Ishikawa (cell line): Measurements from ENCODE around the gene BPIFB4.

ENCODE experiments used
- CEBPB ChIP-seq: IDR thresholded peaks from 2 replicates; pipeline ENCODE4 v1.6.1; 2012
- CREB1 ChIP-seq: IDR thresholded peaks from 2 replicates; pipeline ENCODE4 v1.6.1; 2012; ENCODE audit warnings: low read depth
- EGR1 ChIP-seq: IDR thresholded peaks from 2 replicates; pipeline ENCODE4 v1.6.1; 2012
- EP300 ChIP-seq: IDR thresholded peaks from 2 replicates; pipeline ENCODE4 v1.6.1; 2012; ENCODE audit warnings: borderline replicate concordance
- FOXM1 ChIP-seq: IDR thresholded peaks from 2 replicates; pipeline ENCODE4 v1.6.1; 2012; ENCODE audit warnings: low read depth, borderline replicate concordance
- MAX ChIP-seq: IDR thresholded peaks from 2 replicates; pipeline ENCODE4 v1.6.1; 2012
- NFIC ChIP-seq: IDR thresholded peaks from 2 replicates; pipeline ENCODE4 v1.6.1; 2012
- RAD21 ChIP-seq: IDR thresholded peaks from 2 replicates; pipeline ENCODE4 v1.6.1; 2012; ENCODE audit warnings: low read depth
- REST ChIP-seq: IDR thresholded peaks from 2 replicates; pipeline ENCODE4 v1.6.1; 2012; ENCODE audit warnings: low read depth, mild to moderate bottlenecking
- TAF1 ChIP-seq: IDR thresholded peaks from 2 replicates; pipeline ENCODE4 v1.6.1; 2012; ENCODE audit warnings: low read depth, mild to moderate bottlenecking
- USF1 ChIP-seq: IDR thresholded peaks from 2 replicates; pipeline ENCODE4 v1.6.1; 2012
- YY1 ChIP-seq: IDR thresholded peaks from 2 replicates; pipeline ENCODE4 v1.6.1; 2012; ENCODE audit warnings: low read depth

GRCh38 chr20:33113387-33113908, 34.0 kb downstream of the BPIFB4 start:
- TF ChIP-seq USF1, result no peak
- TF ChIP-seq TAF1, result no peak
- TF ChIP-seq YY1, result no peak
- no peak for TF ChIP-seq NFIC
- TF ChIP-seq RAD21, result no peak
- TF ChIP-seq CREB1, result no peak
- no peak for TF ChIP-seq REST
- no peak for TF ChIP-seq MAX
- TF ChIP-seq EP300, result no peak
- TF ChIP-seq EGR1, result no peak
- TF ChIP-seq CEBPB, result no peak
- no peak for TF ChIP-seq FOXM1
